Measurements from ENCODE around the gene HIRA.

- TF ChIP-seq RAD21 (IDR thresholded peaks at IDR 0.05; ENCODE audit: low read depth) = no peak
- no peak for TF ChIP-seq EGR1 (IDR thresholded peaks at IDR 0.05)
- TF ChIP-seq NFIC (IDR thresholded peaks at IDR 0.05) = no peak
- TF ChIP-seq EP300 (IDR thresholded peaks at IDR 0.05; ENCODE audit: borderline replicate concordance) = no peak
- no peak for TF ChIP-seq TCF12 (IDR thresholded peaks at IDR 0.05; ENCODE audit: low read depth)
- TF ChIP-seq TAF1 (IDR thresholded peaks at IDR 0.05; ENCODE audit: low read depth) = no peak
- TF ChIP-seq CREB1 (IDR thresholded peaks at IDR 0.05; ENCODE audit: low read depth) = no peak
- TF ChIP-seq CEBPB (IDR thresholded peaks at IDR 0.05) = no peak
These were observed 90.0 kb downstream of the HIRA start for GRCh38 chr22:19341500-19341899.

Data from Ishikawa (cell line).